Pancreas (tissue), 10 donors: ENCODE data around the gene NDUFS8. TPM values are rescaled to one million over a fixed set of nuclear protein-coding genes. Genes with fewer than 3 reads are reported as not detected.
A peak's percentile ranks its signal among the peaks of the same experiment; 100 is the strongest.

Source experiments
- ATAC-seq, 4 donors: fragments of 200-7000 bp; cut with Tn5 transposase; one replicate each; pipeline versions ENCODE4 v1.8.0 to v1.9.1; 2020; ENCODE audit warnings: mild to moderate bottlenecking in 4 of 4, moderate library complexity in 4 of 4
- DNase-seq, 6 donors: peaks; one replicate each; pipeline ENCODE4 v3.0.0-alpha.2; 2020
- FAIRE-seq: peaks from 2 replicates; lab custom pipeline; 2012; peaks lifted over from hg19 to GRCh38; lab: Jason Lieb, UNC
- H3K27ac ChIP-seq, 4 donors: fragments of 200-600 bp; sonication (generic); 1 replicate in 3 of 4; 2 replicates in 1 of 4; pipeline versions ENCODE4 v1.5.0 to v1.8.0; 2020
- H3K27me3 ChIP-seq, 4 donors: fragments of 200-600 bp; one replicate each; pipeline ENCODE4 v1.8.0; 2021
- H3K36me3 ChIP-seq, 3 donors: fragments of 200-600 bp; sonication (generic) in 1 of 3; one replicate each; pipeline versions ENCODE4 v1.5.0 to v1.8.0; 2020 to 2021
- H3K4me1 ChIP-seq, 3 donors: fragments of 200-600 bp; one replicate each; pipeline ENCODE4 v1.8.0; 2021
- H3K4me3 ChIP-seq, 4 donors: fragments of 200-600 bp; sonication (generic) in 2 of 4; one replicate each; pipeline versions ENCODE4 v1.5.0 to v1.8.0; 2020 to 2021
- H3K9me3 ChIP-seq, 4 donors: fragments of 200-600 bp; one replicate each; pipeline ENCODE4 v1.8.0; 2021
- CTCF ChIP-seq, 4 donors: fragments of 200-600 bp; sonication (generic) in 3 of 4; IDR thresholded peaks; one replicate each; pipeline versions ENCODE4 v1.5.0 to v1.8.0; 2021; ENCODE audit warnings: antibody characterized with exemption in 4 of 4
- WGBS, 2 donors: extraction: QIAGEN DNeasy Blood & Tissue Kit; methylation state at CpG; one replicate each; pipeline ENCODE4 v1.1.7; 2013; 5-methylcytosine and 5-hydroxymethylcytosine counted together
- intact Hi-C, 3 donors: fragments of 100-400 bp; cut with DNase I; formaldehyde crosslinking; loops; one replicate each; pipeline versions ENCODE4 v1.11.1 to v1.14.2; 2022
- polyA plus RNA-seq, 2 donors: library from polyadenylated mRNA; stranded (reverse); fragments of 200-250 nt; gene quantifications; one replicate each; pipeline ENCODE4 v1.2.3, GENCODE V29; 2013
- total RNA-seq, 6 donors: library from RNA; stranded (reverse); fragmentation: NEBNext Ultra II Directional in 4 of 6; extraction: Animal tissue kit (Norgen Biotek cat#: 25700) in 4 of 6; gene quantifications; one replicate each; pipeline versions ENCODE4 v1.2.1 to v1.2.4, GENCODE V29; 2021 to 2023
- donor health status: healthy with polysubstance abuse.
- donor health status: DM: no; HTN: no; CAD: no; lungs with moderate emphysema.
- donor health status: DM: no; HTN: no; CAD: no.
- donor health status: control.
- donor health status: control.
- donor health status: Bipolar disorder and iron deficiency.
- donor health status: DM: yes; HTN: yes; CAD: no.
- donor health status: DM: no; HTN: no; CAD: no.
- donor health status: DM: no; HTN: no; CAD: no.
- donor health status: DM: yes; HTN: yes; CAD: no.

Gene NDUFS8
- total and polyA plus RNA-seq, 8 donors = 43.6 to 121 (median 61.8) TPM

GRCh38 chr11:68043029-68043348 is 12.5 kb downstream of the NDUFS8 start:
- Histone ChIP-seq H3K4me3 (peak overlapping the region in 2 of 4 donors; percentile 4 to 57), H3K9me3 (no peaks in the 10 kb centered on the region), H3K4me1 (peaks cover 7 to 31% (median 27%) of the 10 kb centered on the region in 3 donors), H3K36me3 (peaks cover 0 to 10% (median 9%) of the 10 kb centered on the region in 3 donors), H3K27ac (peak overlapping the region; percentile 11 to 36 (median 16)), H3K27me3 (no peaks in the 10 kb centered on the region)
- intact Hi-C loops = loop anchor here in 1 of 3 donors (10.0 kb wide), 1 partner anchor 162 kb away; no protein-coding TSS in a partner anchor
- no peak for TF ChIP-seq CTCF (IDR thresholded peaks at IDR 0.05)
- ATAC-seq (no peak), DNase-seq (peak in 3 of 6 donors; percentile 26 to 50 (median 33)), FAIRE-seq (no peak)
- WGBS, 2 donors = 32 to 46% methylated on average over 4 to 8 of the region's 8 CpGs

- Histone ChIP-seq H3K27ac (peak overlapping the region; percentile 11 to 36 (median 16)), H3K9me3 (no peaks in the 10 kb centered on the region), H3K4me3 (peak overlapping the region in 2 of 4 donors; percentile 4 to 57), H3K36me3 (peaks cover 0 to 14% (median 9%) of the 10 kb centered on the region in 3 donors), H3K27me3 (no peaks in the 10 kb centered on the region), H3K4me1 (peaks cover 1 to 26% (median 22%) of the 10 kb centered on the region in 3 donors)
- ATAC-seq = no peak
- 48 to 50% methylated on average over 32 to 36 of the region's 36 CpGs for WGBS, 2 donors
- no peak for FAIRE-seq
- DNase-seq = peak; percentile 45 to 84 (median 64)
- no peak for TF ChIP-seq CTCF (IDR thresholded peaks at IDR 0.05)
- intact Hi-C loops = loop anchor here in 1 of 3 donors (10.0 kb wide), 1 partner anchor 161 kb away; no protein-coding TSS in a partner anchor
Measured at GRCh38 chr11:68043349-68044144, 13.1 kb downstream of the NDUFS8 start.

DNA sequence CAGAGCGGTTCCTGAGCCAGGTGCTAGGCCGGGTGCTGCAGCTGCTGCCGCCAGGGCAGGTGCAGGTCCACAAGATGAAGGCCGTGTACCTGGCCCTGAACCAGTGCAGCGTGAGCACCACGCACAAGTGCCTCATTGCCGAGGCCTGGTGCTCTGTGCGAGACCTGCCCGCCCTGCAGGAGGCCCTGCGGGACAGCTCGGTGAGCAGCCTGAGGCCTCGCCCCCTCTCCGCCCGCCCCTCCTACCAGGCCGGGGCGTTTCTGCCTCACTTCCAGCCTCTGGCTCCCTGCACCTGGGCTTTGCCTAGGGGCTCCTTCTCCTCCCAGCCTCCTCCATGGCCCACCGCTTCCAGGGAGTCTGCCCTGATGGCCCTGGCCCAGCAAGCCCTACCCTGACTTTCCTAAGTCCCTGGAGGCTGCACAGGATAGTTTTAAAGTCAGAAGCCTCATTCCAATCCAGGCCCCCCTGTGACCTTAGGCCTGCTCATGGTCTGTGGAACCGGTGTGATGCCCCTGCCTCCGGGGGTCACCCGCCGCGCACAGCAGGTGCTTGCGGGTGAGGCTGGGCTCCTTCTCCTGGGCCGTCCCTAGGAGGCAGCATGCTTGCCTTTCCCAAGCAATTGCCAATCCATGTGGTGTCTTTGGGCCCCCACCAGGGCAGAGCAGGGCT is 13.8 kb downstream of the NDUFS8 start:
- Histone ChIP-seq H3K27me3 (no peaks in the 10 kb centered on the region), H3K4me3 (no peak overlapping the region), H3K4me1 (peaks cover 0 to 24% (median 21%) of the 10 kb centered on the region in 3 donors), H3K9me3 (no peaks in the 10 kb centered on the region), H3K27ac (no peak overlapping the region), H3K36me3 (peaks cover 5 to 21% (median 9%) of the 10 kb centered on the region in 3 donors)
- ATAC-seq (peak in 1 of 4 donors; percentile 4), DNase-seq (peak; percentile 33 to 86 (median 60)), FAIRE-seq (no peak)
- intact Hi-C loops = loop anchor here in 1 of 3 donors (10.0 kb wide), 1 partner anchor 161 kb away; no protein-coding TSS in a partner anchor
- no peak for TF ChIP-seq CTCF (IDR thresholded peaks at IDR 0.05)
- 56 to 61% methylated on average over 19 to 24 of the region's 24 CpGs for WGBS, 2 donors

DNA sequence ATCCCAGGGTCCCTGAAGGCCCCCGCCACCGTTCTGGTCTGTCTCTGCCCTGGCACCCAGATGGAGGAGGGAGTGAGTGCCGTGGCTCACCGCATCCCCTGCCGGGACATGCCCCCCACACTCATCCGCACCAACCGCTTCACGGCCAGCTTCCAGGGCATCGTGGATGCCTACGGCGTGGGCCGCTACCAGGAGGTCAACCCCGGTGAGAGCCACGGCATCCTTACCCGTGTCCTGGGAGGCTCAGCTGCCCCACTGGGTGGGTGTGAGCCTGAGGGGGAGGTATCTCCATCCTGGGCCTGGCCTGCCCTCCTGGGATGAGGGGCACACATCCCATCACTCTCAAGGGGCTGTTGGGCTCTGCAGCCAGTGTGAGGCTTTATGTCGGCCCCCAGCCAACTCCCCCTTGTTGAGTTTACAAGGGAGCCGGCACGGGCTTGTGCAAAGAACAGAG is 14.4 kb downstream of the NDUFS8 start:
- Histone ChIP-seq H3K27me3 (no peaks in the 10 kb centered on the region), H3K4me3 (no peak overlapping the region), H3K27ac (no peak overlapping the region), H3K36me3 (peaks cover 8 to 27% (median 9%) of the 10 kb centered on the region in 3 donors), H3K4me1 (peaks cover 0 to 24% (median 21%) of the 10 kb centered on the region in 3 donors), H3K9me3 (no peaks in the 10 kb centered on the region)
- DNase-seq = peak in 3 of 6 donors; percentile 30 to 77 (median 49)
- ATAC-seq = no peak
- TF ChIP-seq CTCF (IDR thresholded peaks at IDR 0.05) = no peak
- 91 to 95% methylated on average over 18 of the region's 18 CpGs for WGBS, 2 donors
- intact Hi-C loops = loop anchor here in 1 of 3 donors (10.0 kb wide), 1 partner anchor 160 kb away; no protein-coding TSS in a partner anchor
- FAIRE-seq = no peak
